SKM-1 (cell line): ENCODE measurements around the gene TTC4.

Source experiments
- DNase-seq: peaks from one replicate; lab custom pipeline; 2025; ENCODE audit not compliant: unreplicated experiment; lab: John Stamatoyannopoulos, UW

TTC4 gene

GRCh38 chr1:54781023-54781723 lies 65.5 kb downstream of the TTC4 start:
- DNase-seq = no peak

GRCh38 chr1:54782156-54782555 lies 66.5 kb downstream of the TTC4 start:
- DNase-seq = no peak

- DNase-seq = no peak
Measured at GRCh38 chr1:54782588-54782987, 66.9 kb downstream of the TTC4 start.

- no peak for DNase-seq
Measured at GRCh38 chr1:54784066-54784465, 68.4 kb downstream of the TTC4 start.

- no peak for DNase-seq
Measured at GRCh38 chr1:54786778-54787177, 71.1 kb downstream of the TTC4 start.

- no peak for DNase-seq
Measured at GRCh38 chr1:54787604-54788003, 71.9 kb downstream of the TTC4 start.

GRCh38 chr1:54788459-54788858 lies 72.8 kb downstream of the TTC4 start:
- no peak for DNase-seq

GRCh38 chr1:54791880-54792522 lies 76.3 kb downstream of the TTC4 start:
- DNase-seq = peak; percentile 19
